HepG2 (cell line): ENCODE measurements around the gene C2CD2. TPM values are rescaled to one million over a fixed set of nuclear protein-coding genes. Genes with fewer than 3 reads are reported as not detected.

ENCODE experiments used
- DNMT3B ChIP-seq: conservative IDR thresholded peaks from 2 replicates; pipeline ENCODE4 v1.6.1; 2016; ENCODE audit warnings: missing biosample characterization, control low read depth
- ETS1 ChIP-seq: sonication (generic); formaldehyde crosslinking; IDR thresholded peaks from 2 replicates; pipeline ENCODE4 v1.4.0; 2020; ENCODE audit warnings: missing genetic modification reagents
- GABPB1 ChIP-seq: IDR thresholded peaks from 2 replicates; pipeline ENCODE4 v1.6.1; 2016; ENCODE audit warnings: mild to moderate bottlenecking, missing genetic modification reagents, moderate library complexity, missing compliant biosample characterization
- HNRNPK ChIP-seq: fragments of 200-400 bp; formaldehyde crosslinking; IDR thresholded peaks from 2 replicates; pipeline ENCODE4 v1.6.1; 2018; ENCODE audit warnings: low read length, low read depth, moderate library complexity, mild to moderate bottlenecking; ENCODE audit not compliant: poor library complexity, severe bottlenecking
- HOXA9 ChIP-seq: sonication (generic); formaldehyde crosslinking; IDR thresholded peaks from 2 replicates; pipeline ENCODE4 v1.8.1; 2022; ENCODE audit warnings: missing genetic modification reagents, mild to moderate bottlenecking, moderate library complexity, borderline replicate concordance
- KDM5B ChIP-seq: sonication (generic); formaldehyde crosslinking; IDR thresholded peaks from 2 replicates; pipeline ENCODE4 v1.4.0; 2020; ENCODE audit warnings: missing genetic modification reagents, mild to moderate bottlenecking, borderline replicate concordance
- MATR3 ChIP-seq: sonication (generic); formaldehyde crosslinking; IDR thresholded peaks from 2 replicates; pipeline ENCODE4 v1.4.0; 2020; ENCODE audit warnings: missing genetic modification reagents
- MAZ ChIP-seq, 2 experiments: sonication (generic) in 1 of 2; formaldehyde crosslinking in 1 of 2; IDR thresholded peaks; 2 replicates each; pipeline versions ENCODE4 v1.5.0 to v1.6.1; 2012 to 2020; ENCODE audit warnings: low read depth in 2 of 2, mild to moderate bottlenecking in 2 of 2, borderline replicate concordance in 1 of 2, improper control_type of control experiment in 1 of 2, low read length in 1 of 2, missing genetic modification reagents in 1 of 2, moderate library complexity in 1 of 2
- MIER2 ChIP-seq: IDR thresholded peaks from 2 replicates; pipeline ENCODE4 v1.6.1; 2016; ENCODE audit warnings: missing biosample characterization, missing genetic modification reagents
- NFKBIZ ChIP-seq: IDR thresholded peaks from 2 replicates; pipeline ENCODE4 v1.6.1; 2018; ENCODE audit warnings: missing genetic modification reagents, missing compliant biosample characterization
- PRPF4 ChIP-seq: fragments of 200-400 bp; formaldehyde crosslinking; IDR thresholded peaks from 2 replicates; pipeline ENCODE4 v1.6.1; 2016; ENCODE audit warnings: low read length, low read depth; ENCODE audit not compliant: poor library complexity, severe bottlenecking
- RBAK ChIP-seq: sonication (generic); formaldehyde crosslinking; IDR thresholded peaks from 2 replicates; pipeline ENCODE4 v1.5.1; 2020; ENCODE audit warnings: mild to moderate bottlenecking, missing genetic modification reagents
- RFX1 ChIP-seq: fragments of 450-650 bp; IDR thresholded peaks from 2 replicates; pipeline ENCODE4 v1.6.1; 2017
- SIX1 ChIP-seq: sonication (generic); formaldehyde crosslinking; IDR thresholded peaks from 2 replicates; pipeline ENCODE4 v1.4.0; 2020; ENCODE audit warnings: missing genetic modification reagents, borderline replicate concordance
- SUZ12 ChIP-seq: fragments of 150-350 bp; IDR thresholded peaks from 2 replicates; pipeline ENCODE4 v1.6.1; 2014; ENCODE audit warnings: low read depth, low read length
- TMF1 ChIP-seq: sonication (generic); formaldehyde crosslinking; IDR thresholded peaks from 2 replicates; pipeline ENCODE4 v1.8.1; 2022; ENCODE audit warnings: low read depth, missing genetic modification reagents
- ZNF205 ChIP-seq: IDR thresholded peaks from 2 replicates; pipeline ENCODE4 v1.6.1; 2018; ENCODE audit warnings: missing biosample characterization, missing genetic modification reagents
- ZNF230 ChIP-seq: sonication (generic); formaldehyde crosslinking; IDR thresholded peaks from 2 replicates; pipeline ENCODE4 v1.4.0; 2020; ENCODE audit warnings: mild to moderate bottlenecking, missing genetic modification reagents
- ZNF414 ChIP-seq: sonication (generic); formaldehyde crosslinking; IDR thresholded peaks from 2 replicates; pipeline ENCODE4 v1.5.0; 2020; ENCODE audit warnings: missing genetic modification reagents
- ZNF441 ChIP-seq: sonication (generic); formaldehyde crosslinking; IDR thresholded peaks from 2 replicates; pipeline ENCODE4 v1.7.0; 2021; ENCODE audit warnings: missing genetic modification reagents, borderline replicate concordance
- ZNF557 ChIP-seq: sonication (generic); formaldehyde crosslinking; IDR thresholded peaks from 2 replicates; pipeline ENCODE4 v1.4.0; 2020; ENCODE audit warnings: missing genetic modification reagents
- ZNF781 ChIP-seq: sonication (generic); formaldehyde crosslinking; IDR thresholded peaks from 2 replicates; pipeline ENCODE4 v1.5.1; 2020; ENCODE audit warnings: borderline replicate concordance, mild to moderate bottlenecking, missing genetic modification reagents; ENCODE audit errors: not compliant biosample characterization
- ZNF784 ChIP-seq: sonication (generic); formaldehyde crosslinking; IDR thresholded peaks from 2 replicates; pipeline ENCODE4 v1.5.1; 2020; ENCODE audit warnings: missing genetic modification reagents, mild to moderate bottlenecking, borderline replicate concordance
- polyA plus RNA-seq, 8 experiments: library from polyadenylated mRNA; depleted of rRNA in 3 of 8; stranded (reverse) in 7 of 8; unstranded in 1 of 8; fragments of >200 nt; fragmentation: Illumina TruSeq in 4 of 8; extraction: Trizol in 4 of 8; gene quantifications; 2 replicates each; pipeline versions ENCODE4 v1.2.1 to v1.2.3, GENCODE V29; 2011 to 2016; ENCODE audit warnings: low read depth in 4 of 8, missing spikeins in 1 of 8, mixed read lengths in 1 of 8; ENCODE audit not compliant: insufficient read depth in 1 of 8
- total RNA-seq, 5 experiments: library from RNA; depleted of rRNA; stranded (reverse); fragments of >200 nt; fragmentation: Illumina TruSeq; extraction: Trizol; gene quantifications; 2 replicates each; pipeline ENCODE4 v1.2.3, GENCODE V29; 2016; ENCODE audit warnings: low read depth in 1 of 5
- TF ChIP-seq, protein P1 (sequence below), 2 experiments: fragments of 450-650 bp in 1 of 2; sonication (generic) in 1 of 2; formaldehyde crosslinking; IDR thresholded peaks; 2 replicates each; pipeline versions ENCODE4 v1.5.0 to v1.8.0; 2020 to 2022; ENCODE audit warnings: mild to moderate bottlenecking in 1 of 2, missing genetic modification reagents in 1 of 2

Gene C2CD2
- total and polyA plus RNA-seq, 2 of the 13 experiments (the other 11 are each of a cell fraction or from before 2014, with no cell fraction given): 12.5 to 19.7 TPM

DNA sequence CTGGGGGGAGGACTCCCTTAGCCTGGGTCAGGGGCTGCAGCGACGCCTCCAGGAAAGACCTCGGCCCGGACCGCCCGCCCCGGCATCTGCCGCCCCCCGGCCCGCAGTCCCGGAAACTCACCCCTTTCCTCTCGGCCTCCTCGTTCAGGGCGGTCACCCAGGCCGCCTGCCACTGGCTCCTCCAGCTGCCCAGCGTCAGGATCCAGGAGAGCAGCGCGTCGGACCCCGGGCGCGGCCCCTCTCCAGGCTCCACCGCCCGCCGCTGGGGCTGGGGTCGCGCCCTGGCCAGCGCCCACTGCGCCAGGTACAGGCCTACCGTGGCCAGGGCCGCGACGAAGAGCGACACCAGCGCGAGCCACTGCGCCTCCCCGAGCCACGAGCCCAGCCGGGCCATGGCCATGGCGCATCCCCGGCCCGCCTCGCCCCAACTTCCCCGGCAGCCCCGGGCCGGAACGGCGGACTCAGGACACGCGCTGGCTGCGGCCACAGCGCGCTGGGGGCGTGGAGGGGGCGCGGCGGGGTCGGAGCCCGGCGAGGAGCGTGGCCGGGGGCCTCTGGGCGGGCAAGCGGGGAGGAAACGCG is 478 bp downstream of the C2CD2 start (continued):
- TF ChIP-seq GABPB1 (peak; percentile 54; the same call in 1 of the 2 replicates), DNMT3B (CRISPR knock-in tag) (no peak), MAZ (IDR thresholded peaks at IDR 0.05; ENCODE audit: borderline replicate concordance, low read depth, low read length) (no peak), MAZ (CRISPR knock-in tag; IDR thresholded peaks at IDR 0.05; ENCODE audit: low read depth) (no peak), TMF1 (CRISPR knock-in tag) (no peak; the same call in 1 of the 2 replicates), ZNF557 (CRISPR knock-in tag) (no peak), ZNF414 (CRISPR knock-in tag) (no peak), HNRNPK (no peak), ZNF205 (CRISPR knock-in tag) (no peak), PRPF4 (no peak), RBAK (CRISPR knock-in tag) (no peak), NFKBIZ (CRISPR knock-in tag) (no peak), KDM5B (CRISPR knock-in tag) (0 out of 2 replicates have a peak, but pooled peaks have one; percentile 1), MATR3 (no peak), HOXA9 (CRISPR knock-in tag) (0 out of 2 replicates have a peak, but pooled peaks have one; percentile 3), MIER2 (CRISPR knock-in tag) (no peak), RFX1 (no peak), SUZ12 (no peak), ZNF781 (CRISPR knock-in tag) (no peak), ZNF230 (CRISPR knock-in tag) (0 out of 2 replicates have a peak, but pooled peaks have one; percentile 15), ETS1 (CRISPR knock-in tag) (0 out of 2 replicates have a peak, but pooled peaks have one; percentile 46), ZNF441 (CRISPR knock-in tag) (0 out of 2 replicates have a peak, but pooled peaks have one; percentile 24), ZNF784 (CRISPR knock-in tag) (no peak), SIX1 (CRISPR knock-in tag) (no peak)
- TF ChIP-seq, protein P1, sequence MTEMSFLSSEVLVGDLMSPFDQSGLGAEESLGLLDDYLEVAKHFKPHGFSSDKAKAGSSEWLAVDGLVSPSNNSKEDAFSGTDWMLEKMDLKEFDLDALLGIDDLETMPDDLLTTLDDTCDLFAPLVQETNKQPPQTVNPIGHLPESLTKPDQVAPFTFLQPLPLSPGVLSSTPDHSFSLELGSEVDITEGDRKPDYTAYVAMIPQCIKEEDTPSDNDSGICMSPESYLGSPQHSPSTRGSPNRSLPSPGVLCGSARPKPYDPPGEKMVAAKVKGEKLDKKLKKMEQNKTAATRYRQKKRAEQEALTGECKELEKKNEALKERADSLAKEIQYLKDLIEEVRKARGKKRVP (CRISPR knock-in tag; IDR thresholded peaks at IDR 0.05): no peak
